Fibroblast of skin of abdomen (primary cell): Measurements from ENCODE around the gene PLEKHA7.

Experiments used
- DNase-seq: peaks from one replicate; pipeline ENCODE4 v3.0.0-alpha.2; 2013

Gene PLEKHA7

DNA sequence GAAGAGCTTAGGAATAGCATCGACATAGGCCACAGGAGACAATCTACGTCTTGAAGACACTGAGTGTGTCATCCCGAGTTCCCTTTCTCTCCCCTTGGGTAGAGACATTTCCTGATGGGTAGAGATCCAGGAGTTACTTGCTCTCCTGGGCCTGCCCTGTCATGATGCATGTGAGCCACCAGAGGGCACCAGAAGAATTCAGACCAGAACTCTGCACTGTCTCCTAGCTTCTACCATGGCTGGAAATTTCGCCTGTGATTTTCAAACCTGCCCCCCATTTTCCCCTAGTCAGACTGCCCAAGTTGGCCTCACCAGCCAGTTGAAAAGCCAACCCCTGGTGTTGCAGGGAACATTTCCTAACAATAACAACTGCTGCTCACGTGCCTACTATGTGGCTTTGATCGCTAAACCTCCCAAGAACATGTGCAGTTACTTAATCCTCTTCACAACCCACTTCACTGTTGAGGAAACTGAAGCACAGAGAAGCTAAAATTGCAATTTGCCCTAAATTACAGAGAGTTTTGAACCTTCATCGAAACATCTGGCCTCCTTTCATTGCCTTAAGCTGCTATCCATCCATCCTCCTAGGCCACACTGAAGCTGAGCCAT, 228.6 kb downstream of the PLEKHA7 start:
- DNase-seq = peak; percentile 73

DNA sequence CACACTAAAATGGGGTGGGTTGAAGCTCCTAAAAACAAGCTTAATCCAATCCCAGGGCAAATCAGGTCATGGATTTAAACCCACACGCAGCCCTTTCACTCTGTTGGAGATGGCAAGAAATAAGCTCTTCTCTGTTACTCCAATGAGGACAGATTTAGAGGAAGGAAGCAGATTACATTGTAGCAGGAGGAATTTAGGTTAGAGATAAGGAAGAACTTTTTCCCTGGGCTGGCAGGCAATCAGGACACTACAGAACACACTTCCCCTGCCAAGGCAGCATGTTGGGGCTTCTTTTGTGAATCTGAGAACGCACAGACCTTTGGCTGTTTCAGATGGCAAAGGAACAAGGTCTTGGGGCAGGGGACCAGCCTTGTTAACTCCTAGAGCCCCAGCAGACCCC, 229.5 kb downstream of the PLEKHA7 start:
- no peak for DNase-seq

DNA sequence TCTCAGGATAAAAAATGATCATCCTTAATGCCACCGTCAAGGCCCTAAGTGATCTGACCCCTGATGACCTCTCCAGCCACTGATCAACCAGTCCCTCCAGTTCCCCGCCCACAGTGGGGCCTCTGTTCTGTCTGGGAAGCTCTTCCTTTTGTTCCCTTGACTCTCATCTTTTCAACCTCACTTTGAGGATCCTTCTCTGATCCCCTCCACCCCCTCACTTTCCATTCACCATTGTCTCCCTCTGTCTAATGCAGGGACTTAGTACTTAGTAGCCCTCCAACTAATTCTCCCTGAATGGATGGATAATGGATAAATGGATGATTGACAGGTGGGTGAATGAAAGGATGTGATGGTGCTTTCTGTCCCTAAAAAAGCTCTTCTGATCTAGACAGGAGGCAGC, 230.1 kb downstream of the PLEKHA7 start:
- no peak for DNase-seq

DNA sequence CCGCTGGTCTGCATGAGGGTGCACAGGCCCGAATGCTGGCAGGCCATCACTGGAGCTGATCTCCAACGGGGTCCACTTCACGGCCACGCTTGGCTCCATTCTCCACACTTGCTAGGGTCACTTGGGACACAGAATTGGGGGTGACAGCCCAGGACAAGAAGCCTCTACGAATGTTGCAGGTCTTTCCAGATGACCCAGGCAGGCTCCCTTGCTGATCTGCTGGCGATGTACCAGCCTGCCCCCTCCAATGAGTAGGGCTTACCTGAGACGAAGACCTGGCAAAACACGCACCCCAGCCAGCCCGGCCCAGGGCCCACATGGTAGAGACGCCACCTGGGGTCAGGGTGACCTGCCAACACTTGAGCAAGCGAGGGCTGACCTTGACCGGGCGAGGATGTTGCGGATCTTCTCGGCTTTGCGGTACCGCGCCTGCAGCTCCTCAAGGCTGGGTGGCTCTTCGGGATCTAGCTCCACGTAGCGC, 230.9 kb downstream of the PLEKHA7 start:
- DNase-seq = no peak

DNA sequence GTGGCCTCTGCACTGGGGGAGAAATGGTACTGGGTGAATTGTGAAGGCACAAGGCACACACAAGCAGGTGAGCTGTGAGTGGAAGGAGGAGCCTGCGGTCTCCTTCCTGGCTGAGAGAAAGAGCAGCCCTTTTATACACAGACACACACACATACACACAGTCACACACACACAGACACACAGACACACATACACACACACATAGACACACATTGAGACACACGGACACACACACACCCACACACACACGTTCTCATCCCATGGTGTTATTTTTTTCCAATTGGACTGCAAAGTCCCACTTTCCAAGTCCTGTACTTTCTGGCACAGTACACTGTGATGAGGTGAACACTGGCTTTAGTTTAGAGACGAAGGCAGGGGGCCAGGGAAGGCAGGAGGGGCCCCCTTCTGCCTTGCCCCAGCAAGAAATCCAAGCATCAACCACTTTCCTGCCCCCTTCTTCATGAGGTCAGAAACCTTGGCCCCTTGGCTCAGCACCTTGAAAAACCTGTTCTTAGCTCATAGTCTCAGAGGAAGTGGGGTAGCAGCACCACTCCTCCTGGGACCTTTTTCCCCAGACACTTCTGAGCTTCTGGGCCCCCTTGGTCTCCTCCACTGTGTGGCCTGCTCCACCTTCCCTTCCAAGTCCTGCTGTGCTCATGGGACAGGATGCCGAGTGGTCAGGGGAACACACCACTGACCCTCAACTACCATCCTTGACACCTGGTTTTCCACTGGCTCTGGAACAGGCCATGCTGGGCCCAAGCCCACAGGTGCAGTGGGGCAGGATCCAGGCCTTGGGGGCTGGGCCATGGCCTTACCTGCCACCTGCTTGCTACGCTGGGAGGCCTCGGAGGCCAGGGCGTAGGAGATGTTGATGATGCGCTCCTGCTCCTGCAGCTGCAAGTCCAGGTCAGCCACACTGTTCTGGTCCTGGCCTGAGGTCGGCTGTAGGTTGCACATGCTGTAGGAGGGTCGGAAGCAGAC, 232.0 kb downstream of the PLEKHA7 start:
- DNase-seq = no peak

DNA sequence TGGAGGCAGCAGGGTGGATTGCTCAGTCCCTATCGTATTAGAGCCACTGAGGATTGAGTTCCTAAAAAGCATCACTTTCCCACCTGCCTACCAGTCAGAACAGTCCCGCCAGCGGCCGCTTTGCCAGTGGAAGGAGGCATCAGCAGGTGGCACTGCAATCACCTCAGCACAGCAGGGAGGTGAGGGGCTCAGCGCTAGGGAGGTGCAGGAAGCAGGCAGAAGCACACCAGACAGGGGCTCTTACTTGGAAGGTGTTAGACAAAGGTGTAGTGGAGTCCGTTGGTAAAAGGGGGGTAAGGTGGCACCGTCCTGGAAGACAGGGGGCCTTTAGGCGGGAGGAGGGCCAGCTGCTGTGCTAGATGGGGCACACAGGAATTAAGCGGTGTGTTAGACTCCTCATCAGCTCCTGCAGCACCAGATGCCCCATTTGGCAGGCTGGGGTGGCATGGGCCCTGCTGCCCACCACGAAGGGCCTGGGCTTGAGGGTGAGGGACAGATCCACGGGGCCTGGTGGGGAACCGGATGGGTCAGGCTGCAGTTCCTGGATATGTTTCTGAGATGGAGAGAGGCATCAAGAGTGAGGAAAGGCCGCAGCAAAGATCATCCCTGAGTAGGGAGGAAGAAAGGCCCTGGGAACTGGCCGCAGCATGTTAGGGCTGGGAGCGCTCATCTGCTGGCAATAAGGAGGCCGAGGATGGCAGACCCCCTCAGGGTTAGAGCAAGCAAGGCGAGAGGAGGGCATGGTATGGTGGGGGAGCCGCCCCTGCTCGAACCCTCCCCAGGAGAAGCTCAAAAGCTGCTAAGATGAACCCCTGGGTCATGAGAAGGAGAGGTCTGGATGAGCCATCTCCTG, 233.3 kb downstream of the PLEKHA7 start:
- DNase-seq = no peak

DNA sequence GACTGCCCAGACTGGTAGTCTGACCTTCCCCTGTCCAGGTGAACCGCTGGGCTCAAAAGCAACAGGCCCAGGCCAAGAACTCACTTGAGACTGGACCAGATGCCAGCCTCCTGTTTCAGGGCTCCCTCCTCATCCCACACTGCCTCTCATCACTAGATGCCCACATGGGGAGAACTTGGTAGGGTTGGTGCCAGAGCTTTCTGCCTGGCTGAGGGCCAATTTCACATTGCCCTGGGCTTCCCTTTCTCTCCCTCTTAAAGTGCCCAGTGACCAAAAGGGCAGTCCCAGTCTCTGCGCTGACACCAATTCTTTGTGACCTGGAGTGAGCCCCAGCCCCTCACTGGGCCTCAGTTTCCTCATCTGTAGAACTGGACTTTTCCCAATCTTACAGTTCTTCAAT, 234.1 kb downstream of the PLEKHA7 start:
- no peak for DNase-seq

DNA sequence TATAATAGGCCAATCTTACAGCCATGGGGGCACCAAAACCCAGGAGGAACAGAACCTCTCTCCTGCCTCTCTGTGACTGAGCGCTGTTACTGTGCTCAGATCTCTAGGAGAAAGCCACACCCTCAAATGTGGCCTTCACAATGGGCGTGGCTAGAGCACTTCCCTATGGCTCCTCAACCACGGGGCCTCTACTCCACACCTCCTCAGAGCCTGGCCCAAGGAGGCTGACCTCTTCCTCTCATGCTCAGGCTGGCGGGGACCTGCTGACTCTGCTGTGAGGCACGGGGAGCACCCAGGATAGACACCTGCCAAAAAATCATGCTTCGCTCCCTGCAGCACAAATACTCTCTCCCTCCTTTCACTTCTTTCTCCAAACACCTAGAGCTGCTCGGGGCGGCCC, 234.8 kb downstream of the PLEKHA7 start:
- DNase-seq = no peak

DNA sequence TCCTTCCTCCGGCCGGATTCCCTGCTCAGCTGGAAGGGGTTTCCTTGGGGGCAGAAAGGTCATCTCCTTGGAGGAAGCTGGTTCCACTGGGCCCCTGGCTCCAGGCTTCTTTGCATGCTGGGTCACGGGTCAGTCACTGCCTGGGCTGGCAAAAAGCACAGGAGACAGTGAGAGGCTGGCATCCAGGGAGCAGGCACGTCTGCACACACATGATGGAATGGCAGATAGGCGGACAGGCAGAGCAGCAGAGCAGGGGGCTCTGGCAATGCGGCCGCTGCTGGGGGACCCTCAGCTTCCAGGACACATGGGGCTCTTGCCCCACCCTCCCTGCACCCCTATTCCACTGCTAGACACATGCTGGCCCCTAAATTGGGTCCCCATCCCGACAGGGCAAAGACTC, 235.3 kb downstream of the PLEKHA7 start:
- DNase-seq = no peak

DNA sequence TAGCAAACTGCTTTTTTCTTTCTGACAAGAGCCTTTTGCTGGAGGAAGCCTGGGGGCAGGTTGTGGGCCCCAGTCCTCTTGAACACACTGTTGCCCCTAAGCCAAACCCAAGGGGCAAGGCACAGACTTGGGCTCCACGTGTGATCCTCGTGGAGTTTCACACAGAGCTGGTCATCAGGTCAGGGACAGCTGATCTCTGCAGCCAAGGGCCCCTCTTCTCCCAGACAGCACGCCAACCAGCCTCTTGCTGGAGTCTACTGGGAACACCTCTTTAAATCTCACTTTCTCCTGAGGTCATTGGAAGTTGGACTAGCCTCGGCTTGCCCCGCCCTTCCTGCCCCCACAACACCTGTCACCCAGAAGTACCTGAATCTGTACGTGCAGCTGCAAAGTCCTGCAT, 235.9 kb downstream of the PLEKHA7 start:
- no peak for DNase-seq

DNA sequence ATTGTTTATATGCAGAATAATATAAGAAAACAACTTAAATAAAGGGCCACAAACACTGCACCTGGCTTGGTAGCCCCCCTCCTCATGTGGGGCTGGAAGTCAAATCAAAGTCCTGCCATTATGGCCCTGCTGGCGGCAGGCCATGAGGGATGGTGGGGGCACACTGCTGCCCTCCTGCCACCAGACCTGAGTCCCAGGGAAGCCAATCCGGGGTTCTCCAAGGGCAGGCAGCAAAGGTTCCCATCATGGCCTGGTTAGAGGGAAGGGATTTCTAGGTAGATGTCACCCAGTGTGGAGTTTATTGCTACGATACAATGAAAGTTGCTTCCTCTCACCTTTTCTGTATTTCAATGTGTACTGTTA, 236.6 kb downstream of the PLEKHA7 start:
- no peak for DNase-seq

DNA sequence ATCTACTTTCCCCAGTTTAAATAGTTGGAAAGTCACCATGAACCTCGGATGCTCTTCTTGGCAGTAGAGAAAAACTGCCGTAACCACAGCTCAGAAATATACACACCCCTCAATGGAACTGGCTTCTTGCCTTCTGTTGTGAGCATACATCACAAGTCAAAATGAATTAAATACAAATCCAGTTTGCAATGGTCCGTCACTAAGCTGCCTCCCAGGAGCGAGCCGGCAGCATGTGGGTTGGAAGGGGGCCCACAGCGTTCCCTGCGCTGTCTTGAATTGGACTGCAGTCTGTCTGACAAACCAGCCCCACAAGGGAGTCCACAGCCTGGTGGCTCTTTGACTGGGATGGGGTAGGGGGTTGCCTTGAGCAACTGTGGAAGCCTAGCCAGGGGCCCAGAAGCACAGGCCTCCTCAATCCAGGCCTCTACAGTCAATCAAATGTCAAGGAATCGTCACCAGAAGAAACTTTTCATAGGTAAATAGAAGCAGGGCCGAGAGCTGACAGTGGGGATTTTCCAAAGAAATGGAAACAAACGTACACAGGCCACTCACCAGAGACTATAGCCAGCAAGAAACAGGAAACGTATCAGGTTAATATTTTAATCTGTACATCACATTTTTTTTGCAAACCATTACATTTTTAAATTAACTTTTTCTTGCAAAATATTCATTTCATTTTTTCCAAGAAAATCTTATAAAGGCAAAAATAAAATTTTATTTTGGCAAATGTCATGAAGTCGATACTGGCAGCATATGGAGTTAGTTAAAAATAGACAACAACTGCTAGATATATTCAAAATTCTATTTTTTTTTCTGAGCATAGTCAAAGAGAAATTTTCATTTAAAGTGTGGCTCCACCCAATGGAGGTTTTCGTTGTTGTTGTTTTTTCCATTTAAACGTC, 237.3 kb downstream of the PLEKHA7 start:
- peak; percentile 92 for DNase-seq

DNA sequence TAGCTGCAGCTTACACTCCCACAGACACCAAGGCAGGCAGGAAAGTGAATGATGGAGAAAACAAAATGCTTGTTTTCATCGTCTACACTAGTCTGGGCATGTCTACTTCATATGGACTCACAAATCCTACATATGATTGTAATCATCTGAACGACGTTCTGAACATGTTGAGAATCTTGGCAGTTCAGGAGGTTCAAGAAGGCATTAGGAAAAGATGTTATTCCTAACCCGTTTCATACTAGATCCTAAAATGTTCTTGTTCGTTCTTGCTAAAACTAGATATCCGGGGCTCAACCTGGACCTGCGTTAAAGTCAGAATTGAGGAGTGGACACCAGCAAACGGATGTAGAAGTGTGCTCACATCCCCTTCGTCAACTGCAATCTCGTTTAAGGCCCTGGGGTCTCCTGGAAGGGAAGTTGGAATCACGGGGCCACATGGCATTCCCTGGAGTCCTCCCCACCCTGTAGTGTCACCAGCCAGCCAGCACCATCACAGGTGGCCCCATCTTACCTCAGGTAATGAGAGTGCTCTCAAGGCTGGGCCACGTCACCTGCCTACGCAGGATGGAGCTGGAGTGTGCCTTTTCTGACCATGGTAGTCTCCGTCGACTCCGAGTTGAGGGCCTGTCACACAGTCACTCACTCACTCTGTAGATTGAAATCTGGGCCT, 238.5 kb downstream of the PLEKHA7 start:
- peak; percentile 16 for DNase-seq

DNA sequence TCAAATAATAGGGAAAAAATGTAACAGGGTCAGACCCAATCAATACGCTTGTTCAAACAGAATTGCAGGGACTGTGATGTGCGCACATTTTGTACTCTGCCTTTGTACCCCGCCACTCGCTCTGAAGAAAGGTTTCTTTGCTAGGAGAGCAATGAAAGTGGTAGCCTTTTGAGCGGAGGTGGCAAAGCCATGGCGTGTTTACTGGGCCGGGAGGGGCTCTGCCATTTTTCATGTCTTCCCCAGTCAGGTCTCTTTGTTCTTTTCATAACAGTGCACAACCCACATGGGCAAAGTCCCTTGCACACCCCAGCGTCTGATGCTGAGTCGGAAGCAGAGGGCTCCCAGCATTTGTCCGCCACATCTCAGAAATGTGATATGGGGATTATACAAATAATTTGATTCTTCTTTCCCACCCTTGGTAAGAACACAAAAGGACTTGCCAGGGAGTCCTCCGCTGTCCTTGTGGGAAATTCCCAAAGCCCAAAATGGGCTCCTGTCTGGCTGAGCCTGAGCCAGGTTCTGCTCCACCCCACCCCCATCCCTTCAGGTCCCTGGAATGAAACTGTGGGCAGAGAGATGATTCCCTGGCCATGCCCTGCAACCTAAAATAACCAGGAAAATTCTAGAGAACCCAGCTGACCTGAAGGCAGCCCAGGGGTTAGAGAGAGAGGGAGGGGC, 239.1 kb downstream of the PLEKHA7 start:
- no peak for DNase-seq

DNA sequence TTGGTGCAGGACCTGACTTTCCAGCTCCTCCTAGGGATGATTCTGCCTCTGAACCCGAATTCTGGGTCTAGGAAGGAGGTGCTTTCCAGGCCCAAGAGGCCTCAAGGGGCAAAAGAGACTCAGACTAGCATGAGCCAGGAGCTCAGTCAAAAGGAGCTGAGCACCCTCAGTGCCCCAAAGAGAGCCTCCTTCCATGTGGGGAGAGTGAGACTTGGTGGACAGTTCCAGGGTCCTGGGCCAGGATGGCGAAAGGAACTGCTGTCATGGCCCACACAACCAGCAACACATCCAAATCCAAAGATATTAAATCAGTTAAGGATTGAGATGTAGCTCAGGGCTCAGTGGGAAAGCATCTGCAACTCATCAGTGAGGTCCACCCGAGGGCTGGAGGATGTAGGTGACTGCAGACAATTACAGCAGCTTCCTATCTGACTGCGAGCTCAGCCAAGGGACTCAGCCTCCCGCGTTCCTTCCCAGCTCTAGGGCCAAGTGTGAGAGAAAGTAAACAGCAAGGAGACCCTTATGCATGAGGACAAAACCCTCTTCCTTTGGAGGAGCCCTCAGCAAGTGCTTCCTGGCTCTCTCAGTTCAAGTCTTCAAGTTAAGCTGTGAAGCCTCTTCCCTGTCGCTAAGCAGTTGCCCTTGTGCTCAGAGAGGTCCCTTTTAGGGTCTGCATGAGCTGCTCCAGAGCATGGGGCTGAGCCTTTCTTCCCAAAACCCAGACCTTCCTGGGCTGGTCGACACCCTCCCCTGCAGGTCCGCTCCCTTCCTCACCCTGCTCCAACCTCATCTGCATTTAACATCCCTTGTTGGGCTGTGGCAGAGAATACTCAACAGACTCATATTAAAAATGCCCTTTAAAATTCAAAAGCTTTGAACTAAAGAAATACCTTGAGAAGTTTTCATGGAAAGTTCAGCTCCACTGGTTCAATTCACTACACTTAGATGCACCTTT, 240.0 kb downstream of the PLEKHA7 start:
- DNase-seq = peak; percentile 15

DNA sequence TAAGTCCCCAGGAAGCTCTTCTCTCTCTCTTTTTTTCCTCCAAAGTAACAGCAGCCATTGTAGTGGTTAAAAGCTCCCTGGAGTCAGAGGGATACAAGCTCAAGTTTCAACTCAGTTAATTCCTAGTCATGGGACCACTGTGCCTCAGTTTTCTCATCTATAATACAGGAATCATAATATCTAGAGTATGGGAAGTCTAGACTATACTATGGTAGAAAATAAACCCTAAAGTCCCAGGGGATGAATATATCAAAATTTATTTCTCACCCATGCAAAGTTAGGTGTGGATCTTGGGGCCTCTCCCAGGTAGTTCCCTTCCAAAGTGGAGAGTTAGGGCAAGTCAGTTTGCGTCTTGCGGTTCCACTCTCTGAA, 242.1 kb downstream of the PLEKHA7 start:
- DNase-seq = no peak

DNA sequence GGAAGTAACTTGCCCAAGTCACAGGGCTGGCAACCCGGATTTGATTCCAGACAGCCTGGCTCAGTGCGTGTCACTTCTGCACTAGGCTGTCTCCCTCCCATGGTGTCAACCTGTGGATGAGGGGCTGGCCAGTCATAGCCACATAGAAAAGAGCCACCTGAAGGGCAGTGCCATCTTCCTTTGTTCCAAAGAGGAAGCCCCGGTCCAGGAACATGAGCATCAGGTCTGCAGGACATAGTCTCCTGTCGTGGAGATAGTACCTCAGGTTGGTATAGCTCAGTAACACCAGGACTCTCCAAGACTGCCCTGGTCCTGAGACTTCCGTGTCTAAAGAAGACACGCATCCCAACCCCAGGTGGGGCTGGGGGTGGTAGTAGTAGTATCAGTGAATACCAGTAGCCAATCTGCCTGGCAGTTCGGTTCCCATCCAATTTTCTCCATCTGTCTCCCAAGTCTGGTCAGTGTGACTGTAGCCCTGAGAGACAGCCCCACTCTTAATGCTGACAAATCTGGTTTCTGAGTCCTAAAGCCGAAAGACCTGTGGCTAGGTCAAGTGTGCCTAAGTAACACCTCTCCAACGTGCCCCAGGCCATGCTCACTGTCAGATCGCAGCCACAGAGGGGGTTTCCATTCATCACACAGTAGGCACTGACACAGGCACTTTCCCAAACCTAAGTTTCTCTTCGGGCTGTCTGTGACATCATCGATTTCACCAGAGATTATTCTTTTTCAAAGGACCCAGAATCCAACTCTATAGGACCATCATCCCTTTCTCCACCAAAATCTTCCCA, 242.7 kb downstream of the PLEKHA7 start:
- DNase-seq = no peak

DNA sequence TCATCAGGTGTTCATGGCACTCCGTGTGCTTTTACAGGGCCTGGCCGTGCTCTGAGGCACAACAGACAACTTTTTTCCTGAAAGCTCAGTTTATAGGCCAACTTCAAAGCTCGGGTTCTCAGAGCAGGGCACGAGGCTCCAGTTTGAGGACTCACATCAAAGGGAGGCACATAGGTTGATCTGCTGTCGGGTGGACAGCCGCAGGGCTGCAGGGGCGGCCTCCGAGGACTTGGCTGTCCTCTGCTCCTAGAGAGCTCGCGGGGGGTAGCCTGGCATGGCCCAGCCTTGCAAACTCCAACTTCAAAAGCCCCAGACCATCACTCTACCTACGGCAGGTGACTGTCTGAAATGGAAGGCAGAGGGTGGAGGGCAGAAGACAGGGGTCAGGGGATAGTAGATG, 244.2 kb downstream of the PLEKHA7 start:
- no peak for DNase-seq

DNA sequence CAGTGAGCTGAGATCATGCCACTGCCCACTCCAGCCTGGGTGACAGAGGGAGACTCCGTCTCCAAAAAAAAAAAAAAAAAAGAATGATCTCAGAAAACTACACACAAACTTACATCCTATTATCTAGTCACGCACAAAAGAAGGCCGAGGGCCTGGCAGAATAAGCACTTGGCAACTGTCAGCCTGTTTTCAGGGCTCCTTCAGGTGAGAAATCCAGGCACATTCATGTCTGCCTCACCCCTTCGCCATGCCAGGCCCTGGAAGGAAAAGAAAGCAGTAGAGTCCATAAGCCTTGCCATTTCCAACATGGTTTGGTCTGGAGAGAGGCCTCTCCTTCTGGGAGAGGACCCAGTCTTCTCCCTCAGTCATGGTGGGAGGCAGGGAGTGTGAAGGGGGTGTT, 244.8 kb downstream of the PLEKHA7 start:
- no peak for DNase-seq
